Middle frontal gyrus (tissue), 1 donor: Measurements from ENCODE around the gene SMIM29.
"Not testable (repeated sequence)": the region's sequence is repeated elsewhere in the genome, so short reads cannot be mapped to it uniquely, and the experiment has no call there.

Experiments
- DNase-seq: peaks from one replicate; pipeline ENCODE4 v3.0.0-alpha.2; 2015; ENCODE audit warnings: low spot score; ENCODE audit errors: extremely low spot score

SMIM29 gene

GRCh38 chr6:34269132-34269531 lies 20.3 kb upstream of the SMIM29 start:
- DNase-seq: not testable (repeated sequence)

GRCh38 chr6:34267746-34268145 lies 18.9 kb upstream of the SMIM29 start:
- no peak for DNase-seq

- not testable (repeated sequence) for DNase-seq
Observed at GRCh38 chr6:34263484-34263883, 14.7 kb upstream of the SMIM29 start.

GRCh38 chr6:34260576-34261267 lies 11.9 kb upstream of the SMIM29 start:
- DNase-seq: no peak

- no peak for DNase-seq
Observed at GRCh38 chr6:34259529-34260069, 10.8 kb upstream of the SMIM29 start.

- not testable (repeated sequence) for DNase-seq
Observed at GRCh38 chr6:34252395-34252794, 3.6 kb upstream of the SMIM29 start.

GRCh38 chr6:34249469-34250261 lies 859 bp upstream of the SMIM29 start:
- no peak for DNase-seq

GRCh38 chr6:34248198-34248726 lies 544 bp downstream of the SMIM29 start:
- DNase-seq: no peak

- no peak for DNase-seq
Observed at GRCh38 chr6:34247481-34248197, 1.2 kb downstream of the SMIM29 start.

GRCh38 chr6:34246563-34247391 lies 2.0 kb downstream of the SMIM29 start:
- DNase-seq: no peak

- DNase-seq: no peak
Observed at GRCh38 chr6:34246249-34246562, 2.6 kb downstream of the SMIM29 start.

GRCh38 chr6:34245761-34246140 lies 3.1 kb downstream of the SMIM29 start:
- not testable (repeated sequence) for DNase-seq

- not testable (repeated sequence) for DNase-seq
Observed at GRCh38 chr6:34245032-34245760, 3.6 kb downstream of the SMIM29 start.

- no peak for DNase-seq
Observed at GRCh38 chr6:34243901-34244884, 4.6 kb downstream of the SMIM29 start.

- DNase-seq: no peak
Observed at GRCh38 chr6:34243131-34243771, 5.6 kb downstream of the SMIM29 start.

- DNase-seq: no peak
Observed at GRCh38 chr6:34242252-34243130, 6.3 kb downstream of the SMIM29 start.
